PC-3 (cell line): ENCODE results near the gene C9orf43. TPM values are rescaled to one million over a fixed set of nuclear protein-coding genes. Genes with fewer than 3 reads are reported as not detected.

ENCODE experiments used
- ATAC-seq: fragments of 200-7000 bp; cut with Tn5 transposase; 2 replicates; pipeline ENCODE4 v1.9.1; 2020; ENCODE audit warnings: mild to moderate bottlenecking, moderate library complexity
- BruUV-seq: library from RNA; stranded (reverse); fragments of 400-500 nt; replicated peaks from 2 replicates; lab custom pipeline; 2021; lab: Mats Ljungman, UMichigan
- CTCF ChIA-PET: fragments of 300-600 bp; sonication (Branson Sonifier 250); formaldehyde crosslinking; loops from one replicate; lab custom pipeline; 2022; ENCODE audit warnings: antibody characterized with exemption; lab: Charles Lee
- POLR2A ChIA-PET: fragments of 300-600 bp; sonication (Branson Sonifier 250); formaldehyde crosslinking; loops from one replicate; lab custom pipeline; 2022; ENCODE audit warnings: antibody characterized with exemption; ENCODE audit not compliant: unreplicated experiment; lab: Charles Lee
- DNase-seq: peaks from one replicate; pipeline ENCODE4 v3.0.0-alpha.2; 2015
- H2AFZ ChIP-seq: fragments of 300-600 bp; sonication (generic); 2 replicates; pipeline ENCODE4 v1.6.0; 2016; ENCODE audit warnings: antibody characterized with exemption, low read length
- H3F3A ChIP-seq: fragments of 300-600 bp; sonication (generic); one replicate; pipeline ENCODE4 v1.6.0; 2017; ENCODE audit warnings: antibody characterized with exemption, low read length, control low read depth, mild to moderate bottlenecking; ENCODE audit not compliant: unreplicated experiment
- H3K27ac ChIP-seq: fragments of 300-600 bp; sonication (generic); 2 replicates; pipeline ENCODE4 v1.5.1; 2016; ENCODE audit warnings: mild to moderate bottlenecking, low read length
- H3K27me3 ChIP-seq: fragments of 300-600 bp; sonication (generic); 2 replicates; pipeline ENCODE4 v1.6.1; 2016; ENCODE audit warnings: low read length, mixed read lengths
- H3K36me3 ChIP-seq: fragments of 300-600 bp; sonication (generic); 2 replicates; pipeline ENCODE4 v1.6.1; 2016; ENCODE audit warnings: low read depth, mixed run types, low read length, mixed read lengths
- H3K4me1 ChIP-seq: fragments of 300-600 bp; sonication (generic); 2 replicates; pipeline ENCODE4 v1.5.1; 2016; ENCODE audit warnings: low read length; ENCODE audit not compliant: insufficient read depth
- H3K4me2 ChIP-seq: fragments of 300-600 bp; sonication (generic); 2 replicates; pipeline ENCODE4 v1.6.0; 2016; ENCODE audit warnings: low read length
- H3K4me3 ChIP-seq: fragments of 300-600 bp; sonication (generic); 2 replicates; pipeline ENCODE4 v1.5.1; 2016; ENCODE audit warnings: mild to moderate bottlenecking, low read length, mixed read lengths
- H3K79me2 ChIP-seq: fragments of 300-600 bp; sonication (generic); 2 replicates; pipeline ENCODE4 v1.6.1; 2017; ENCODE audit warnings: low read length, mixed read lengths
- H3K9ac ChIP-seq: fragments of 300-600 bp; sonication (generic); 2 replicates; pipeline ENCODE4 v1.6.0; 2016; ENCODE audit warnings: mild to moderate bottlenecking, low read length
- H3K9me2 ChIP-seq: fragments of 300-600 bp; sonication (generic); replicated peaks from 2 replicates; pipeline ENCODE4 v1.6.1; 2016; ENCODE audit warnings: mixed run types, low read length, mixed read lengths
- H3K9me3 ChIP-seq: fragments of 300-600 bp; sonication (generic); 2 replicates; pipeline ENCODE4 v1.6.1; 2016; ENCODE audit warnings: low read length, mixed read lengths
- H4K20me1 ChIP-seq: fragments of 300-600 bp; sonication (generic); 2 replicates; pipeline ENCODE4 v1.6.1; 2016; ENCODE audit warnings: low read length, mixed read lengths
- CTCF ChIP-seq: fragments of 300-600 bp; sonication (generic); conservative IDR thresholded peaks from 2 replicates; pipeline ENCODE4 v1.5.1; 2017; ENCODE audit warnings: antibody characterized with exemption, low read depth, mild to moderate bottlenecking, low read length
- EZH2 ChIP-seq: fragments of 300-600 bp; sonication (generic); IDR thresholded peaks from one replicate; pipeline ENCODE4 v1.6.1; 2017; ENCODE audit warnings: antibody characterized with exemption, mild to moderate bottlenecking, low read length; ENCODE audit not compliant: unreplicated experiment
- EZH2phosphoT487 ChIP-seq: fragments of 300-600 bp; sonication (generic); IDR thresholded peaks from 2 replicates; pipeline ENCODE4 v1.6.1; 2018; ENCODE audit warnings: mild to moderate bottlenecking, antibody characterized with exemption, low read length, borderline replicate concordance
- intact Hi-C: fragments of 100-400 bp; cut with micrococcal nuclease; formaldehyde crosslinking; loops from 2 replicates; pipeline ENCODE4 v1.9.0; 2023
- total RNA-seq: library from RNA; depleted of rRNA; stranded (reverse); fragments of >200 nt; gene quantifications from 2 replicates; pipeline ENCODE4 v1.2.3, GENCODE V29; 2014

Gene C9orf43
- total RNA-seq, 1 experiment from 2014 or later: 0.29 TPM

DNA sequence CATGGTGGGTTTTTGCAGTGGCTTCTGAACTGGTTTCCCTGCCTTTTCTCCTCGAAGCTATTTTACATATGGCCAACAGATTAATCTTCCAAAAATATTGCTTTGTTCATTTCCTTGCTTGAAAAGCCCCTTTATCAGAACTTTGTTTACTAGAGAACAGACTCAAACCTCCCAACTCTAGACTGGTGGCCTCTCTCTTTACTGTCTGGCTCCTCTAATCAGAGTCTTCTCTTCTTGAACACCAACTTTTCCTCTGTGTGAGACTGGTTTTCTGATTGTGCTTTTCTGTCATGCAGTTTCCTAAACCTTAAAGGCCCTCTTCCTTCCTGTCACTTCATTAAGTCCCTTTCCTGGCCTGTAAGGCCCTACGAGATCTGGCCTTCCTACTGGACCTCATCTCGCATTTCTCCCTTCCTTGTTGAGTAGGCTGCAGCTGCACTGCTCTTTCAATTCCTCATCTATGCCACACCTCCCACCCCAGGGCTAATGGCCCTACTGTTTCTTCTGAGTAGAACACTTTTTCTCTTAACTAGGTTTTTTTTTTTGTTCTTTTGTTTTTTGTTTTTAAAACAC, 5.7 kb downstream of the C9orf43 start:
- Histone ChIP-seq H3K27me3 (no peaks in the 10 kb centered on the region), H3K9me2 (no peaks in the 10 kb centered on the region), H3K79me2 (no peaks in the 10 kb centered on the region), H4K20me1 (no peaks in the 10 kb centered on the region), H3K36me3 (no peaks in the 10 kb centered on the region), H3F3A (no peaks in the 10 kb centered on the region), H3K4me2 (no peak overlapping the region), H3K9ac (no peak overlapping the region), H3K27ac (no peak overlapping the region), H3K9me3 (no peaks in the 10 kb centered on the region), H2AFZ (no peak overlapping the region), H3K4me3 (no peak overlapping the region), H3K4me1 (no peaks in the 10 kb centered on the region)
- ChIA-PET CTCF (no interaction called here), POLR2A (no interaction called here)
- ATAC-seq (no peak), DNase-seq (no peak)
- BruUV-seq: no TSS peak
- intact Hi-C loops: no loop called here
- no peak for TF ChIP-seq EZH2phosphoT487
- TF ChIP-seq EZH2: no peak
- TF ChIP-seq CTCF: no peak

GRCh38 chr9:113417370-113417769, 6.8 kb downstream of the C9orf43 start:
- no peak overlapping the region for H3K4me2 ChIP-seq
- H3K9me3 ChIP-seq: no peaks in the 10 kb centered on the region
- no peaks in the 10 kb centered on the region for H3K4me1 ChIP-seq
- CTCF ChIA-PET: no interaction called here
- POLR2A ChIA-PET: no interaction called here
- no peak overlapping the region for H2AFZ ChIP-seq
- no peak for ATAC-seq
- no peak overlapping the region for H3K4me3 ChIP-seq
- no peak for DNase-seq
- H3K9me2 ChIP-seq: no peaks in the 10 kb centered on the region
- no peaks in the 10 kb centered on the region for H3F3A ChIP-seq
- H3K9ac ChIP-seq: no peak overlapping the region
- intact Hi-C loops: no loop called here
- H3K36me3 ChIP-seq: no peaks in the 10 kb centered on the region
- no peaks in the 10 kb centered on the region for H3K27me3 ChIP-seq
- TF ChIP-seq CTCF: no peak
- TF ChIP-seq EZH2: no peak
- TF ChIP-seq EZH2phosphoT487: no peak
- no peaks in the 10 kb centered on the region for H4K20me1 ChIP-seq
- BruUV-seq: no TSS peak
- H3K79me2 ChIP-seq: no peaks in the 10 kb centered on the region
- H3K27ac ChIP-seq: no peak overlapping the region

- H3K4me1 ChIP-seq: no peaks in the 10 kb centered on the region
- H3K36me3 ChIP-seq: no peaks in the 10 kb centered on the region
- DNase-seq: no peak
- no peak overlapping the region for H3K27ac ChIP-seq
- no peaks in the 10 kb centered on the region for H4K20me1 ChIP-seq
- no peak overlapping the region for H2AFZ ChIP-seq
- H3K9me2 ChIP-seq: no peaks in the 10 kb centered on the region
- no peaks in the 10 kb centered on the region for H3K9me3 ChIP-seq
- no peaks in the 10 kb centered on the region for H3K27me3 ChIP-seq
- H3K79me2 ChIP-seq: no peaks in the 10 kb centered on the region
- TF ChIP-seq EZH2phosphoT487 (no peak), CTCF (no peak), EZH2 (no peak)
- intact Hi-C loops: no loop called here
- POLR2A ChIA-PET: no interaction called here
- no peaks in the 10 kb centered on the region for H3F3A ChIP-seq
- no peak for ATAC-seq
- H3K4me3 ChIP-seq: no peak overlapping the region
- H3K4me2 ChIP-seq: no peak overlapping the region
- BruUV-seq: no TSS peak
- H3K9ac ChIP-seq: no peak overlapping the region
- CTCF ChIA-PET: no interaction called here
Measured at GRCh38 chr9:113421726-113422125, 11.2 kb downstream of the C9orf43 start.
